Mesenchymal stem cell (in vitro differentiated cells and primary cell): ENCODE results near the gene POM121C. TPM values are rescaled to one million over a fixed set of nuclear protein-coding genes. Genes with fewer than 3 reads are reported as not detected.
"Not testable (repeated sequence)": the region's sequence is repeated elsewhere in the genome, so short reads cannot be mapped to it uniquely, and the experiment has no call there.

Experiments
- DNase-seq: peaks from one replicate; pipeline ENCODE4 v3.0.0-alpha.2; 2013
- H2AFZ ChIP-seq: one replicate; pipeline ENCODE4 v1.6.1; 2013; ENCODE audit warnings: low read depth, mild to moderate bottlenecking, control low read depth, inconsistent platforms, low read length, moderate library complexity
- H2AK5ac ChIP-seq: 2 replicates; pipeline ENCODE4 v1.6.1; 2013; ENCODE audit warnings: low read length, moderate library complexity, mild to moderate bottlenecking, inconsistent platforms; ENCODE audit not compliant: severe bottlenecking
- H2BK120ac ChIP-seq: one replicate; pipeline ENCODE4 v1.6.1; 2013; ENCODE audit warnings: low read depth, mild to moderate bottlenecking, inconsistent platforms, low read length, moderate library complexity
- H2BK12ac ChIP-seq, 2 experiments: one replicate each; pipeline ENCODE4 v1.6.1; 2013; ENCODE audit warnings: inconsistent platforms in 2 of 2, low read length in 2 of 2, mild to moderate bottlenecking in 2 of 2, moderate library complexity in 2 of 2, control low read depth in 1 of 2
- H2BK15ac ChIP-seq: one replicate; pipeline ENCODE4 v1.6.1; 2013; ENCODE audit warnings: mild to moderate bottlenecking, low read depth, inconsistent platforms; ENCODE audit not compliant: poor library complexity, severe bottlenecking
- H2BK5ac ChIP-seq: 2 replicates; pipeline ENCODE4 v1.6.1; 2013; ENCODE audit warnings: low read depth, mild to moderate bottlenecking, low read length, control low read depth, inconsistent platforms; ENCODE audit not compliant: poor library complexity, severe bottlenecking
- H3K14ac ChIP-seq, 2 experiments: one replicate each; pipeline ENCODE4 v1.6.1; 2013; ENCODE audit warnings: inconsistent platforms in 2 of 2, low read length in 2 of 2, control low read depth in 1 of 2, mild to moderate bottlenecking in 1 of 2, moderate library complexity in 1 of 2
- H3K18ac ChIP-seq, 2 experiments: one replicate each; pipeline ENCODE4 v1.6.1; 2013; ENCODE audit warnings: inconsistent platforms in 2 of 2, low read length in 2 of 2, control low read depth in 1 of 2, low read depth in 1 of 2, mild to moderate bottlenecking in 1 of 2
- H3K23ac ChIP-seq, 2 experiments: one replicate each; pipeline ENCODE4 v1.6.1; 2013; ENCODE audit warnings: inconsistent platforms in 2 of 2, low read length in 2 of 2, mild to moderate bottlenecking in 2 of 2, moderate library complexity in 2 of 2, control low read depth in 1 of 2
- H3K27ac ChIP-seq: 2 replicates; pipeline ENCODE4 v1.5.1; 2013; ENCODE audit warnings: mild to moderate bottlenecking, moderate library complexity, low read length, control low read depth, inconsistent platforms; ENCODE audit not compliant: poor library complexity, severe bottlenecking
- H3K27me3 ChIP-seq, 2 experiments: 2 replicates each; pipeline versions ENCODE4 v1.6.1 to v1.7.0; 2013; ENCODE audit warnings: low read length in 2 of 2, mild to moderate bottlenecking in 2 of 2, moderate library complexity in 2 of 2, control low read depth in 1 of 2, inconsistent platforms in 1 of 2; ENCODE audit not compliant: control insufficient read depth in 1 of 2, insufficient read depth in 1 of 2
- H3K36me3 ChIP-seq, 2 experiments: 2 replicates each; pipeline versions ENCODE4 v1.6.1 to v1.7.0; 2013; ENCODE audit warnings: low read length in 2 of 2, control low read depth in 1 of 2, inconsistent platforms in 1 of 2, low read depth in 1 of 2, mild to moderate bottlenecking in 1 of 2; ENCODE audit not compliant: insufficient read depth in 2 of 2, control insufficient read depth in 1 of 2
- H3K4ac ChIP-seq, 2 experiments: one replicate each; pipeline ENCODE4 v1.6.1; 2013; ENCODE audit warnings: inconsistent platforms in 2 of 2, low read length in 2 of 2, mild to moderate bottlenecking in 2 of 2, moderate library complexity in 2 of 2, control low read depth in 1 of 2, low read depth in 1 of 2
- H3K4me1 ChIP-seq: 2 replicates; pipeline ENCODE4 v1.6.1; 2013; ENCODE audit warnings: low read depth, low read length, control low read depth; ENCODE audit not compliant: control insufficient read depth, insufficient read depth
- H3K4me2 ChIP-seq: 2 replicates; pipeline ENCODE4 v1.6.1; 2013; ENCODE audit warnings: low read length, mild to moderate bottlenecking, inconsistent platforms; ENCODE audit not compliant: poor library complexity, severe bottlenecking
- H3K4me3 ChIP-seq, 2 experiments: 2 replicates each; pipeline versions ENCODE4 v1.5.1 to v1.7.0; 2013; ENCODE audit warnings: low read length in 2 of 2, mild to moderate bottlenecking in 2 of 2, control low read depth in 1 of 2, low read depth in 1 of 2; ENCODE audit not compliant: insufficient read depth in 1 of 2
- H3K79me1 ChIP-seq: replicated peaks from 2 replicates; pipeline ENCODE4 v1.6.1; 2013; ENCODE audit warnings: mild to moderate bottlenecking, control low read depth, low read length, inconsistent platforms; ENCODE audit not compliant: poor library complexity, severe bottlenecking
- H3K9ac ChIP-seq: 2 replicates; pipeline ENCODE4 v1.7.0; 2013; ENCODE audit warnings: mild to moderate bottlenecking, low read length, moderate library complexity
- H3K9me3 ChIP-seq: 2 replicates; pipeline ENCODE4 v1.7.0; 2013; ENCODE audit warnings: mild to moderate bottlenecking, low read length; ENCODE audit not compliant: control insufficient read depth
- H4K8ac ChIP-seq: one replicate; pipeline ENCODE4 v1.6.1; 2013; ENCODE audit warnings: inconsistent platforms, mild to moderate bottlenecking, low read length, moderate library complexity
- H4K91ac ChIP-seq: one replicate; pipeline ENCODE4 v1.6.1; 2013; ENCODE audit warnings: mild to moderate bottlenecking, low read length, inconsistent platforms
- WGBS: methylation state at CpG from one replicate; pipeline ENCODE4 v1.1.7; 2013; ENCODE audit warnings: mixed read lengths; 5-methylcytosine and 5-hydroxymethylcytosine counted together
- polyA plus RNA-seq, 2 experiments: library from polyadenylated mRNA; stranded (reverse); fragments of 200-250 nt; gene quantifications; one replicate each; pipeline ENCODE4 v1.2.3, GENCODE V29; 2013

The POM121C gene
- 36.6 TPM for polyA plus RNA-seq (2013, experiment 1 of 2)
- polyA plus RNA-seq (2013, experiment 2 of 2) = 34.7 TPM

- H3K27ac ChIP-seq = peak within 1 kb of the TSS; percentile 52
- H2BK120ac ChIP-seq, H3K4ac ChIP-seq, H3K23ac ChIP-seq, H2BK5ac ChIP-seq, H2BK12ac ChIP-seq, H4K91ac ChIP-seq, H3K4me1 ChIP-seq, H3K9me3 ChIP-seq, H3K27me3 ChIP-seq, H2BK15ac ChIP-seq, H3K79me1 ChIP-seq, H2AFZ ChIP-seq, H2AK5ac ChIP-seq, H3K36me3 ChIP-seq: not testable (repeated sequence)
- H3K14ac ChIP-seq = peak within 1 kb of the TSS in 1 of 2 experiments; percentile 55
- WGBS = under 1% methylated on average over 48 of the region's 49 CpGs
- peak within 1 kb of the TSS; percentile 87 for H3K9ac ChIP-seq
- peak within 1 kb of the TSS; percentile 77 to 80 for H3K4me3 ChIP-seq
- H3K18ac ChIP-seq = peak within 1 kb of the TSS; percentile 19 to 88
- DNase-seq = peak; percentile 89
- H3K4me2 ChIP-seq = peak within 1 kb of the TSS; percentile 75
- peak within 1 kb of the TSS; percentile 80 for H4K8ac ChIP-seq
These were observed at the start of gene POM121C for GRCh38 chr7:75485979-75486643. POM121C (minus strand) TSS chr7:75486299; CDS start chr7:75441496, 44,803 bp downstream.

GRCh38 chr7:75534727-75535307 lies 48.7 kb upstream of the POM121C start:
- H3K27ac ChIP-seq = peak overlapping the region; percentile 37
- H3K27me3 ChIP-seq = no peaks in the 10 kb centered on the region
- no peak overlapping the region for H2BK5ac ChIP-seq
- H3K4me3 ChIP-seq = no peak overlapping the region
- peak; percentile 89 for DNase-seq
- H2AK5ac ChIP-seq = no peak overlapping the region
- no peaks in the 10 kb centered on the region for H3K79me1 ChIP-seq
- H2BK15ac ChIP-seq = no peak overlapping the region
- H2BK12ac ChIP-seq = no peak overlapping the region
- peaks cover 19 to 33% of the 10 kb centered on the region in 2 experiments for H3K36me3 ChIP-seq
- no peak overlapping the region for H3K23ac ChIP-seq
- no peak overlapping the region for H3K14ac ChIP-seq
- H2BK120ac ChIP-seq = no peak overlapping the region
- H3K4me2 ChIP-seq = no peak overlapping the region
- H4K8ac ChIP-seq = no peak overlapping the region
- no peak overlapping the region for H3K4ac ChIP-seq
- 0% methylated on average over 8 of the region's 8 CpGs for WGBS
- H3K9ac ChIP-seq = no peak overlapping the region
- no peak overlapping the region for H4K91ac ChIP-seq
- H3K4me1 ChIP-seq = peaks cover 10% of the 10 kb centered on the region
- no peak overlapping the region for H2AFZ ChIP-seq
- no peak overlapping the region for H3K18ac ChIP-seq
- no peaks in the 10 kb centered on the region for H3K9me3 ChIP-seq

GRCh38 chr7:75533926-75534325 lies 47.8 kb upstream of the POM121C start:
- H3K18ac ChIP-seq = peak overlapping the region in 1 of 2 experiments; percentile 76
- H2BK5ac ChIP-seq = no peak overlapping the region
- 95% methylated on average over 6 of the region's 6 CpGs for WGBS
- H3K27ac ChIP-seq = no peak overlapping the region
- H3K4ac ChIP-seq = no peak overlapping the region
- H3K9me3 ChIP-seq = no peaks in the 10 kb centered on the region
- peaks cover 19 to 28% of the 10 kb centered on the region in 2 experiments for H3K36me3 ChIP-seq
- H4K8ac ChIP-seq = no peak overlapping the region
- H3K27me3 ChIP-seq = no peaks in the 10 kb centered on the region
- no peak for DNase-seq
- no peak overlapping the region for H4K91ac ChIP-seq
- no peak overlapping the region for H2BK12ac ChIP-seq
- no peak overlapping the region for H2AK5ac ChIP-seq
- H2AFZ ChIP-seq = no peak overlapping the region
- no peak overlapping the region for H3K4me3 ChIP-seq
- no peak overlapping the region for H2BK15ac ChIP-seq
- no peak overlapping the region for H3K23ac ChIP-seq
- H2BK120ac ChIP-seq = no peak overlapping the region
- no peaks in the 10 kb centered on the region for H3K79me1 ChIP-seq
- no peak overlapping the region for H3K14ac ChIP-seq
- no peak overlapping the region for H3K4me2 ChIP-seq
- no peak overlapping the region for H3K9ac ChIP-seq
- peaks cover 10% of the 10 kb centered on the region for H3K4me1 ChIP-seq

GRCh38 chr7:75532639-75533038 lies 46.5 kb upstream of the POM121C start:
- H2BK12ac ChIP-seq = no peak overlapping the region
- no peaks in the 10 kb centered on the region for H3K27me3 ChIP-seq
- H4K91ac ChIP-seq = no peak overlapping the region
- H2BK15ac ChIP-seq = no peak overlapping the region
- H3K4me1 ChIP-seq = peaks cover 10% of the 10 kb centered on the region
- over 99% methylated on average over 4 of the region's 4 CpGs for WGBS
- H3K18ac ChIP-seq = no peak overlapping the region
- no peak overlapping the region for H3K4me3 ChIP-seq
- no peak overlapping the region for H3K14ac ChIP-seq
- H2BK5ac ChIP-seq = no peak overlapping the region
- peaks cover 12 to 21% of the 10 kb centered on the region in 2 experiments for H3K36me3 ChIP-seq
- H3K9ac ChIP-seq = no peak overlapping the region
- no peaks in the 10 kb centered on the region for H3K79me1 ChIP-seq
- H4K8ac ChIP-seq = no peak overlapping the region
- H3K4me2 ChIP-seq = no peak overlapping the region
- H3K27ac ChIP-seq = no peak overlapping the region
- no peak overlapping the region for H3K4ac ChIP-seq
- H3K9me3 ChIP-seq = no peaks in the 10 kb centered on the region
- H3K23ac ChIP-seq = no peak overlapping the region
- H2AK5ac ChIP-seq = no peak overlapping the region
- H2AFZ ChIP-seq = no peak overlapping the region
- no peak overlapping the region for H2BK120ac ChIP-seq
- DNase-seq = no peak
